ENCODE results near the gene TMEM217. TPM values are rescaled to one million over a fixed set of nuclear protein-coding genes. Genes with fewer than 3 reads are reported as not detected.

TMEM217 gene
- total and polyA plus RNA-seq, 2 of the 4 experiments (the other 2 are of a cell fraction), result 1.4 to 3.5 TPM

- no peak for TF ChIP-seq USF2 (IDR thresholded peaks at IDR 0.05; ENCODE audit: low read depth, low read length)
- TF ChIP-seq MAFK (IDR thresholded peaks at IDR 0.05; ENCODE audit: low read depth, low read length), result no peak
- no peak for TF ChIP-seq FOS (IDR thresholded peaks at IDR 0.05; ENCODE audit: low read depth, low read length)
Observed at GRCh38 chr6:37170273-37171200, 87.4 kb downstream of the TMEM217 start (continued).

All from IMR-90 (cell line).